GM21381 (cell line): ENCODE data around the gene TSPOAP1.

Source experiments
- ATAC-seq: cut with Tn5 transposase; IDR thresholded peaks from one replicate; pipeline ENCODE4 v1.9.1; 2021; ENCODE audit warnings: mild to moderate bottlenecking, moderate library complexity; ENCODE audit not compliant: unreplicated experiment

Gene TSPOAP1

DNA sequence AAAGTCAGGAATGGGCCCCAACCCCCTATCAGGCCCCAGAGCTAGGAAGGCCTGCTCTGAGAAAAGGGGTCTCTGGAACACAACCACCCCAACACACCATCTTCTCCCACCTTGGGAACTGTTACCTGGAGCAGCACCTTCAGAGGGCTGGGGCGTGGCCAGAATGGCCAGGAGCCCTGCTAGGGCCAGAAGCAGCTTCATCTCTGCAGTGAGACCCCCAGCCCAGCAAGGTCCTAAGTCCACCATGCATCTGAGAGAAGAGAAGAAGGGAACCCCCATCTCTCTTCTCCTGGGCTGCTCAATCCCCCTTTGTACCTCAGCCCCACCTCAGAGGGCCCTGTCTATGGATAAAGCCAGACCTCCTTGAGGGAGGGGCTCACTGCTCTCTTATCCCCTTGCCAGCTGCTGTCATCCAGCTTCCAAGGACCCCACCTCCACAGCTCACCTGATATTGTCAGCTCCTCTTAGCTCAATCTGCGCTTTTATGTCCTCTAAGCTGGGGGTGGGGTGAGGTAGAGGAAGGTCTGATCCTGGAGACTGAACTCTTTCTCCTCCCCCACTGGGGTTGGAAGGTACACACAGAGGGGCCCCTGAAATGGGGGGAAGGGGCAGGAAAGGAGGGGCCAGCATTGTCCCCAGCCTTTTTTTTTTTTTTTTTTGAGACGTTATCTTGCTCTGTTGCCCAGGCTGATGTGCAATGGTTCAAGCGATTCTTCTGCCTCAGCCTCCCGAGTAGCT lies 47.9 kb downstream of the TSPOAP1 start, which contains the start of gene MPO:
MPO (minus strand) TSS at position 456 of the 738 bp plus-strand sequence; CDS start at position 279, 177 bp downstream.
- no peak for ATAC-seq

DNA sequence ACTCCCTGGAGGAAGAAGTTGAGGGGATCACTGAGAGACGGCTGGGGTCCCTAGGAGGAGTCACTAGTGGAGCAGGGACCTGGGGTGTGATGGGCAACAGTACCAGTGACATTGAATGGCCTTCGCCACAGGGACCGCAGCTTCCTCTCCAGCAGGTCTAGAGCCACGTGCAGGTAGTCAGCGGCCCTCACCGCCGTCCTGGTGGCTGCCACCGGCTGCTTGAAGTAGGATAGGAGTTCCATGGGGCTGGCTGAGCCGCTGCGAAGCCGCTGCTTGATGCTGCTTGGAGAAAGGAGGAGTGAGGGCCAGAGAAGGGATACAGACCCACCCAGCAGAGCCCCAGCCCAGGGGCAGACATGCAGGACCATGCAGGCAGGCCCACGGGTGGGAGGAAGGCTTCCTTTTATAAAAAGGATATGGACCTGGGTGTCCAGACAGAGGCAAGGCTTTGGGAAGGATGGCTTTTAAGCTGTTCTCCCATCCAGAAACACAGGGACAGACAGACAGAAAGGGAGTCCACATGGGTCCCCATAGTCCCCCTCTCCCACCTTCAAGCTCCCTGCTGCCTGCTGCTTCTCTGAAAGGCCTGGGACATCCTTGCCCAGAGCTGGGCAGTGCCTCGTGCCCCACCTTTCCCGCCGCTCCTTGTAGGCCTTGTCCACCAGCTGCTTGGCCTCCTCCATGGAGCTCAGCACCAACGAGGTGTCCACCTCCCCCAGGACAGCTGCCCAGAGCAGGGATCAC lies 48.7 kb downstream of the TSPOAP1 start:
- no peak for ATAC-seq

DNA sequence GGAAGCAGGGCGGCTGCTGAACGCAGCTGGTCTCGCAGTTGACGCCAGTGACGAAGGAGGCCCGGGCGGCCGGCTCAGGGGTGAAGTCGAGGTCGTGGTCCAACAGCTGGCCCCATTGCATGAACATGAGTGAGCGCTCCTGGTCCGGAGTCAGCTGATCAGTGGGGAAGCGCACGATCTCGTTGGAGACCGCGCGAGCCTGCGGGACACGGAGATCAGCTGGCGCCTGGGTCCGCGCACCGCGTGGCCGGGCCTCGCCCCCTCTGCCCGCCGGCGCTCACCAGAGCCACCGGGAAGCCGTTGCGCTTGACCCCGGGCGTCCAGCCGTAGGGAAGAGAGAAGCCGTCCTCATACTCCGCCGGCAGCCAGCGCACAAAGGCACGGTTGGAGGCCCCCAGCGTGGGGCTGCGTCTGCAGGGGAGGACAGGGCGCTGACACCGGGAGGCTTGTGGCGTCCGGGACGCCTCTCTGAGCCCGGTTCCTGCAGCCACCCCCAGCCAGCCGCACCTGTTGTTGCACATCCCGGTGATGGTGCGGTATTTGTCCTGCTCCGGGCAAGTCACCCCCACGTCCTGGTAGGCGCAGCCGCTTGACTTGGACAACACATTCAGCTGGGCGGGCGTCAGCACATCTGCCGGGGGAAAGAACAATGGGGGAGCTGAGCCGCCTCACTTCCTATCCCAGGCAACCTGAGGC lies 49.4 kb downstream of the TSPOAP1 start:
- no peak for ATAC-seq

DNA sequence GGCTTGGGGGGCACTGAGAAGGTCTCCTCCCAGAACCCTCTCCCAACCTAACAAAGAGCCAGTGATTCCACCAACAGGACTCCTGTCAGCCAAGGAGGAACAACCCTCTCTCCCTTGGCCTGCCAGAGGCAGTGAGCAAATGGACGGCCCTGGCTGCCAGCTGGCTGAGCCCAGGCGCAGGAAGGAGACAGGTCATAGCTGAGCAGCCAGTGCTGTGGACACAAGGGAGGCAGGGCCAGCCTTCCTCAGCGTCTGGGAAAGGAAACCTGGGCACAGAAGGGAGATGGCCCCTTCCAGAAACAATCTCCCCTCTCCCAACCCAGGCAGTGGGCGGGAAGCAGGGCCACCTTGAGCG lies 50.0 kb downstream of the TSPOAP1 start:
- ATAC-seq = no peak

DNA sequence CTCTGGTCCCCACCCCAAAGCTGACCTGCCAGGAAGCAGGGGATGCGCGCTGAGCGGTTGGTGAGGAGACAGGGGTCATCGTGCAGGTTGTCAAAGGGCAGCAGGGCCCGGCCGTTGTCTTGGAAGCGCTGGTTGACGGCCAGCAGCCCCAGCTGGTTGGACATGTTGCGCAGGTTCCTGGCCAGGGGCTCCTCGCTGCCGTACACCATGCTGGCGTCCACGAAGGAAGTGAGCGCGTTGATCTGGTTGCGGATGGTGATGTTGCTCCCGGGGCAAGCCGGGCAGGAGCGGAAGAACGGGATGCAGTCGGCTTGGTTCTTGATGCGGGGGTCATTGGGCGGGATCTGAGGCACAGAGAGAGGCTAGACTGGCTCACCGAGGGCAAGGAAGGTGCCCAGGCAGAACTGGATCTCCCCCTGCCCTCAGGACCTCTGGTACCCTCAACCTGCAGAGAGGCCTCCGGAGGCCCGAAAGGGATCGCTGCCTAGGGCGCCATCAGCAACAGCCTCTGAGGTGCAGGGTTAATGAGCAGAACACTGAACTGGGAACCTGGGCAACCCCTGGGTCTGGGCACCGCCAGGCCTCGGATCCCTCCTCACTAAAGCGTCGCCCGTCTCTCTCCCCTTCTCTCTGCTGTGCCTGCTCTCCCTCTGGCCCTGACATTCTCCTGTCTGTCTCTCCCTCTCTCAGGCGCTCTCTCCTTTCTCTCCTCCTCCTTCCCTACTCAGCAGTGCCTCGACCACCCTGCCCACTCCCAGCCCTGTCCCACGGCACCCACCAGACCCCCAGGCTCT lies 50.6 kb downstream of the TSPOAP1 start:
- no peak for ATAC-seq

DNA sequence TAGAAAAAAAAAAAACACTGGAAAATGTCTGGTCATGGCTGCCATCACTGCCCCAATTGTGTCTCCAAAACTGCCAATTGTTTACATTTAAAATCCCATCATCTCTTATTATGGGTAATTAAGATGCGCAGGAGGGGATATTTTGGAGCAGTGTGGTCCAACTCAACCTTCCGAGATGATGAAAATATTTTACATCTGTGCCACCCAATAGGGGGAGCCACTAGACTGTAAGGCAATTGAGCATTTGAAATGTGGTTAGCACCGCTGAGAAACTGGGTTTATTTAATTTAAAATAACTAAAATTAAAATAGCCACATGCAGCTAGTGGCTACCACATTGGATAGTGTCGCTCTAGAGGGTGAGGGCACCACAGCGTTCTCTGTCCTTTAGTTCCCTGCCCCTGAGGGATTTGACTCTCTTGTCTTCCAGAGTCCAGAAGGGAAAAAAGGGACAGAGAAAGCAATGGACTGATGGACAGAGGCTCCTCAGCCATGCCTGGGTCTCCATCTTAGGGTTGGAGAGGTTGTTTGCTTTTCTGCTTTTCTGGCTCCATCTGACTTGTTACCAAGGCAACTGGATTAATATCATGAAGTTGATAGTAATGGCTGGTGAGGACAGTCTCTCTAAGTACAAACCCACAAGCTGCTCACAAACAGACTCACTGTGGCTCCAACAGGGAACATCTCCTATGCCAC lies 51.3 kb downstream of the TSPOAP1 start:
- ATAC-seq = no peak

DNA sequence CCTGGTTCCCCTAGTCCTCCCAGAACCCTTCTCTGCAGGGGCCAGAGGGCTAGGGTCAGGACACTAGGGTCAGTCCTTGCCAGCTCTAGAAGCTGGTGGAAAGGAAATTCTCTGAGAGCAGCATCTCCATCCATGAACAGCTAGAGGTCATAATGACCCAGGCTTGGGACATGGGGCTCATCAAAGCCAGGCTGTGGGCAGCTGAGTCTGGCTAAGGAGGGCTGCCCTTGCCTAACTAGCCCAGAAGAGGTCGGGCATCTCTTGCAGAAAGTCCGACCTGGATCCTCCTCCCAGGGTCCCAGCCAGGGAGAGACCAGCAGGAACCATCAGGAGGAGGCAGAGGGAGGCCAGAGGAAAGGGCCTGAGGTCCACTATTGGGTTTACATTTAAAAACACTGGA lies 52.2 kb downstream of the TSPOAP1 start:
- ATAC-seq = no peak

DNA sequence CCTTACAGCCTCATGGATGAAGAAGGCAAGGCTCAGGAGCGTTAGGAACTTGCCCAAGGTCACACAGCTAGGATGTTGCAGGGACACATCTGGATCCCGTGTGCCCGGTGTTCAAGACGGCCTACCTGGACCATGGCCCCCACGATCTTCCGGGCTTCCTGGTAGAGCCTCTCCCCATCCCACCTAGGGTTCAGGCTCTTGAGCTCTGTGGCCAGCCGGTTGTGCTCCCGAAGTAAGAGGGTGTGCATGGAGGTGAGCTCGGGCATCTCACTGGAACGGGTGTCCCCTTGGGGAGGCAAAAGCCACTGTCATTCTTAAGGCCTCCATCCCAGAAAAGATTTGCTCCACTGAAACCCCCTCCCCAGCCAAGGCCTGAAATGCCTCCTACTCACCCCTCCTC lies 53.2 kb downstream of the TSPOAP1 start:
- no peak for ATAC-seq

DNA sequence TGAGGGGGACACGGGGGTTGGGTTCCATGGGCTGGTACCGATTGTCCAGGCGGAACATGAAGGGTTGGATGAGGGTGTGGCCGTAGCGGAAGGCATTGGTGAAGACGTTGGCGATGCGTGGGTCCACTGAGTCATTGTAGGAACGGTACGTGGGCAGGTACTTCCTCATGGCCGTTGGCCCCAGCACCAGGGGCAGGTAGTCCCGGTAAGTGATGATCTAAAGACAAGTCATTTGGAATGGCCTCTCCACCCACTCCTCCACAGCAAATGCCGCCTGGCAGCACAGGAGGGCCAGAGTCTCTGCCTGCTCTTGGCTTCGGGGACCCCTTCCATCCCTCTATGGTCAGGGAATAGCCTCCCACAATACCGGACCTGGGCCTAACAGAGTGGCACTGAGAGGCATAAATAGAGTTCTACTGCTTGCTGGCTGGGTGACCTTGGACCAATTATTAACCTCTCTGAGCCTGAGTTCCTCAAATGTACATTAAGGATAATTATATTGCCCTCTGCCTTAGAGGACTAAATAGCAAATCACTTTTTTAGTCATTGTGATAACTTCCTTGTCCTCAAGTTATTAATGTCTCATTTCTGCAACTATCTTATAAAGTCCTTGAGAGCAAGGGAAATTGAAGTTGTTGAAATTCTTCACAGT lies 55.0 kb downstream of the TSPOAP1 start:
- ATAC-seq = no peak

DNA sequence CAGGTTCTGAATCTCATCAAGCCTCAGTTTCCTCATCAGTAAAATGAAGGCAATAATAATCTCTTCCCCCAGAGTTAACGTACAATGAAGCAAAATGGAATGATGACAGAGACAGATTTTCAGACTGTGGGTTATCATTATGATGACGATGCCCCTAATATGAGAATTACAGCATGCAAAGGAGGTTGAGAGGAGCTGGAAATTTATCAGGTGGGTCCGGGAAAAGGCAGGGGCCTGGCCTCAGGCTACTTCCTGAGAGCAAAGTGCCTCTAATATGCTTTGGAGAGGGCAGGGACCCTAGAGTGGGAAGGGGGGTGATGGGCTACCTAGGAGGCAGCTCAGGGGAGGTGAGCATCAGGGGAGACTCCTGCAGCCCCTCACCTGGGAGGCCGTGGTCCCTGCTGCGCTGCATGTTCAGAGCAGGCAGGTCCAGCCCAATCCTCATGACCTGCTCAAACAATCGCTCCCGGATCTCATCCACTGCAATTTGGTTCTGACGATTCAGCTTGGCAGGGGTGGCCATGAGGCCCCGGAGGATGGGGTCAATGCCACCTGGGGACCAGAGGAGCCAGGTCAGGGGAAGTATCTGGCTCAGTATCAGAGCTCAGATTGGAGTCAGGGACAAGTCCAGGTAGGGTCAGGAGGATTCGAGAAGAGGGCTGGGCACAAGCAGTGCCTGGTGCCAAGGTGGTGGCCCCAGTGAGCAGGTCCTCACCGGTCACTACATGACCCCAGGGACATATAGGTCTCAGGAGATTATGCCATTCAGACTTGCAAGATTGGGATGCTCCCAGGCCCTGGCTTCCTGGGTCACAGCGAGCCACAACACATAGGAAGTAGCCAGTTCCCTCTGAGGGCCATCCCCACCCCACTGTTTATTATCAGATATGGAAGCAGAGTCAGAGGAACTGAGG lies 56.0 kb downstream of the TSPOAP1 start:
- ATAC-seq = no peak

DNA sequence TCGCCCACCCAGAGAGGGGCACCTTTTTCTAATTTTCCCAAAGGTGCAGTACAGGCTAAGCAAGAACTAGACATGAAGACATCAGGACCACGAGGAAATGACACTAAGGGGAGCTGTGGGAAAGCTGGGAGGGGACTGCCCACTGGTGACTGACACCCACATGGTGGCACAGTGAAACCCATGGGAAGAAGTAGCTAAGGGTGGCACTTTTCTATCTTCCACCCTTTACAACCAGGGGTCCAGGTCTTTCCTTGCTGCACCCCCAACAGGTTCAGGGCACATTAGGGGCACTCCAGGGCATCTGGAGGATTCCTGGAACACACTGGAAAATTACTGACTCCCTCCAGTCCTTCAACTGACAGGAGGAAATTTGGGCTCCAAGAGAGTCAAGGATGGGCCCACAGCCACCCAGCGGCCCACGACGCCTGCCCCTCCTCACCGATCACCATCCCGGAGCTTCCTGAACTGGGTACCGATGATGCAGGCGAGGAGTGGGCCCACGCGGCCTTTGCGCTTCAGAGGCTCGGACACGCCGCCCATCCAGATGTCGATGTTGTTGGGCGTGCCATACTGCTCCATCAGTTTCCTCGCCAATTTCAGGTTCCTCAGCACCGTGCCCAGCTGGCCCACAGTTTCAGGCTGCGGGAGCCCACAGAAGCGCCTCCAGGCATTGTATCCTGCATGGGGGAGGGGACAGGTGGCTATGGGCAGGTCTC lies 57.2 kb downstream of the TSPOAP1 start:
- no peak for ATAC-seq

DNA sequence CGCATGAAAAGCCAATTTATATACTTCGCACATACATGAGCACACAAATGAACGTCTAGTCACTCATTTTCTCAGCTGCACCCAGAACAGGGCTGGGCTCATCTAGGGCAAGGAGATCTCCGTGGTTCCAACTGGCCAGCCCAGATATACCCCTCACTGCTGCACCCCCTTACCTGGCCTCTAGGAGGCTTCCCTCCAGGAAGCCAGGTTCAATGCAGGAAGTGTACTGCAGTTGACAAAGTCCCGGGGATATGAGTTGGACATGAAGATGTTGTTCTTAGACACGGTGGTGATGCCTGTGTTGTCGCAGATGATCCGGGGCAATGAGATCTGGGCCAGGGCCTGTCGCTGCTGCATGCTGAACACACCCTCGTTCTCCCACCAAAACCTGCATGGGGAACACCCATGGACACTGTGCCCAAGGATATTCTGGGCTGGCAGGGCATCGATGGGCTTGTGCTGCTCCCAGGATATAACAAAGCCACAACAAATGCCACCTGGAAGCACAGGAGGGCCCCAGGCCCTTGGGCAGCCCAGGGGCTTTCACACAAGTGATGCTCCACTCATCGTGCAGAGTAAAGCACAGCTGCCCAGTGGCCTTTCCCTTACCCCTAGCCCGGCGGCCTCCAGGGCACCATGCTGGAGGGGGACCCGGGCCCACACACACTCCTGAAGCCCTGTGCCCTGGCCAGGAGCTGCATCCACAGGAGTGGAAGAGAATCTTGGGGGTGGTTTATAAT lies 57.9 kb downstream of the TSPOAP1 start:
- ATAC-seq = no peak

DNA sequence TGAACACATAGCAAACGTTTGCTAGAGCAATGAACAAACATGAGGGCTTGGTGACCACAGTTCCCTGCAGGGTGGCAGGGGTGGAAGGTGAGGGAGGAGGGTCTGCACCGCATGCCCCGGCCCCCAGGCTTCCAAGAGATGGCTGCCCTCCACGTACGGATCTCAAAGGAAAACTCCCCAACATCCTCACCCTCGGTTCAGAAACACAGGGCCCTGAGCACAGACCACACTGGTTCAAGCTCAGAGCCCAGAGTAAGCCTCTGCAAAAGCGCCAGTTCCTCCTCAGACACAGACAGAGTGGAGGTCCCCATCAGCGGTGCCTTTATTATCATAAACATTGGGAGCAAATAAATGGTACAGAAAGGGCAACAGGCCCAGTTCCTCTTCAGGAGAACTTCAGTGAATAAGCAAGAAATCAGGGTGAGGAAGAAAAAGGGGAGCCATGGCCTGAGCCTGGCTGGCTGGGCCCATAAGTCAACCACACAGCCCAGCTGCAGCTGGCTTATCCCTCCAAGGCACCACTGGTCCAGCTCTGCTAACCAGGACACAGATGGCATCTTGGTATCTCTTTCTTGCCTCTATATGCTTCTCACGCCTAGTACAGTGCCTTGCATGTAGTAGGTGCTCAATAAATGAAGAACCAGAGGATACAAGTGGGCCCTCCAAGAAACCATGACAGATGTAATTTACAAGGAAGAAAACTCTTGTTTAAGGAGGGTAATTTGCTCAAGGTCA lies 58.9 kb downstream of the TSPOAP1 start:
- no peak for ATAC-seq

DNA sequence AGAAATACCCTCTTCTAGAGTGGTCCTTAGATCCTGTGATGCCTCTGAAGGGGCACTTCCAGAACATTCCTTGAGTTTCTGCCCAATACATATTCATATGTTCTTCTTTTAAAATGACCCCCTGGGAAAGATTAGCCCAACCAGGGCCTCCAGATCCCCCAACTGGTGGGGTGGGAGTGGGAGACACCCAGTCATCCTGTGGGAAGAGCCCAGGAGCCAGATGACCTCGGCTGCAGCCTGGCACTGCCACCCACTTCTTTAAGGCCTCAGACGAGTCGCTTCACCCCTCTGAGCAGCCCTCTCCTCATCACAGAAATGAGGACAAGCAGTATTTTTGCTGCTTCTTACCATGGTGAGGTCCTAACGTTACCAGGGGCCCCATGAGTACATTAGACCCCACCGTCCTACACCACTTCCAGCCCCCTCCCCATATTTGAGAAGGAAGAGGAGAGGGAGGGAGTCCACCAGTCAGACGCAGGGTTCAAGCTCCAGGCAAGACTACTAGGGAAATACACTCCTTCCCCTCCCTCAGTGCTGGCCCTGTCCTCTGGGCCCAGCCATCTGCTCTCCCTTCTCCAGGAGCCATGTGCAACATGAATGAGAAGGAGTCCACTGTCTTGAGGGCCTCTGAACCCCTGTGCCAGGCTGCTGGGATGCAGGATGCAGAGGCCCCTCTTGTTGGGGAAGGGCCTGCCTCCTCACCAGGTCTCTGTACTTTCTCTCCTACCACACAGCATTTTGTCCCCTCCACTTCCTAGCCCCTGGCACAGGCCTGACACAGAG lies 59.6 kb downstream of the TSPOAP1 start:
- ATAC-seq = no peak

DNA sequence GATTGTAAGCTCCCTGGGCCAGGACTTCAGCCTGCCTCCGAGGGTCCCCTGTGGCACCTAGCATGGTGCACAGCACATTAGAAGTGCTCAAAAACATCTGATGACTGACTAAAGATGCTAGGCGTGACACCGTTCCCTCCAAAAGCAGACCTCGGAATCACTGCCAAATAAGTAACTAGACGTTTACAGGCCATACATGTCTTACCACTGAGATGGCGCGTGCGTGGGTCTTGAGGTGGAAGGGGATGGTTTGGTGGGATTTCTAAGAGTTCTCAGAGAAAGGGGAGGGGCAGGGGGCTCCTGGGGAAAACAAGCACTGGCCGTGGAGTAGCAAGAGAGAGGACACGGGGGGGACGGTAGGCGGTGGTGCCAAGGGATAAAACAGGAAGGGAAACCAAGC lies 60.3 kb downstream of the TSPOAP1 start:
- no peak for ATAC-seq
